ENCODE data around the gene MCIDAS. TPM values are rescaled to one million over a fixed set of nuclear protein-coding genes. Genes with fewer than 3 reads are reported as not detected.

The MCIDAS gene
- total and polyA plus RNA-seq, 2 experiments from 2014 or later, result 0.08 TPM; not detected in 1

GRCh38 chr5:55254802-55255201 lies 27.7 kb upstream of the MCIDAS start:
- Histone ChIP-seq H3K27ac (no peak overlapping the region), H3K79me2 (no peaks in the 10 kb centered on the region), H3K4me1 (ENCODE audit: insufficient read depth) (no peaks in the 10 kb centered on the region), H3K9me3 (ENCODE audit: low read depth) (no peaks in the 10 kb centered on the region), H2AFZ (no peak overlapping the region), H3K36me3 (replicated peaks; ENCODE audit: insufficient read depth, low read depth) (no peaks in the 10 kb centered on the region), H3K4me3 (no peak overlapping the region), H3K27me3 (no peaks in the 10 kb centered on the region), H3K4me2 (no peak overlapping the region), H4K20me1 (ENCODE audit: insufficient read depth, poor library complexity, severe bottlenecking) (no peaks in the 10 kb centered on the region), H3K9me2 (replicated peaks; ENCODE audit: insufficient read depth) (no peaks in the 10 kb centered on the region)
- DNase-seq (ENCODE audit: low spot score), result no peak
- TF ChIP-seq EZH2 (IDR thresholded peaks at IDR 0.05; ENCODE audit: borderline replicate concordance) (no peak), EZH2phosphoT487 (IDR thresholded peaks at IDR 0.05; ENCODE audit: low read depth, severe bottlenecking, unreplicated experiment) (no peak), CTCF (IDR thresholded peaks at IDR 0.05; ENCODE audit: poor library complexity) (no peak)
- WGBS (ENCODE audit: low lambda C conversion rate, missing lambda C conversion rate), result 63% methylated on average over 4 of the region's 4 CpGs

DNA sequence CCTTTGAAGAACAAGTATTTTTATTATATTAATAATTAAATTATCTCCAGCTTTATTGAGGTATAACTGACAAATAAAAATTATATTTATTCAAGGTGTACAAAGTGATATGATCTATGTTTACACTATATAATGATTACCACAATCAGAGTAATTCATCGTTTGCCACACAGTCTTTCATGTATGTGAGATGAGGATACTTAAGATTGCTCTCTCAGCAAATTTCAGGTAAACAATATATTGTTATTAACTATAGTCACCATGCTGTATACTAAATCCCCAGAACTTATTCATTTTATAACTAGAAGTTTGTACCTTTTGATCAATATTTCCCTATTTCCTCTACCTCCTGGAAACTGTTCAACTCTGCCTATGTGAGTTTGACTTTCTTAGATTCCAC lies 22.9 kb upstream of the MCIDAS start:
- Histone ChIP-seq H3K79me2 (no peaks in the 10 kb centered on the region), H3K27me3 (no peaks in the 10 kb centered on the region), H3K4me1 (ENCODE audit: insufficient read depth) (no peaks in the 10 kb centered on the region), H4K20me1 (ENCODE audit: insufficient read depth, poor library complexity, severe bottlenecking) (no peaks in the 10 kb centered on the region), H3K4me2 (no peak overlapping the region), H3K27ac (no peak overlapping the region), H3K36me3 (replicated peaks; ENCODE audit: insufficient read depth, low read depth) (no peaks in the 10 kb centered on the region), H2AFZ (no peak overlapping the region), H3K9me3 (ENCODE audit: low read depth) (no peaks in the 10 kb centered on the region), H3K9me2 (replicated peaks; ENCODE audit: insufficient read depth) (no peaks in the 10 kb centered on the region), H3K4me3 (no peak overlapping the region)
- DNase-seq (ENCODE audit: low spot score), result no peak
- TF ChIP-seq CTCF (IDR thresholded peaks at IDR 0.05; ENCODE audit: poor library complexity) (no peak), EZH2 (IDR thresholded peaks at IDR 0.05; ENCODE audit: borderline replicate concordance) (no peak)
- 91% methylated on average over 1 of the region's 1 CpG for WGBS (ENCODE audit: low lambda C conversion rate, missing lambda C conversion rate)

- Histone ChIP-seq H3K27me3 (peaks cover 28% of the 10 kb centered on the region), H3K36me3 (replicated peaks; ENCODE audit: insufficient read depth, low read depth) (no peaks in the 10 kb centered on the region), H2AFZ (no peak overlapping the region), H4K20me1 (ENCODE audit: insufficient read depth, poor library complexity, severe bottlenecking) (no peaks in the 10 kb centered on the region), H3K79me2 (no peaks in the 10 kb centered on the region), H3K9me2 (replicated peaks; ENCODE audit: insufficient read depth) (no peaks in the 10 kb centered on the region), H3K4me2 (no peak overlapping the region), H3K4me1 (ENCODE audit: insufficient read depth) (no peaks in the 10 kb centered on the region), H3K27ac (no peak overlapping the region), H3K4me3 (no peak overlapping the region), H3K9me3 (ENCODE audit: low read depth) (no peaks in the 10 kb centered on the region)
- 72% methylated on average over 4 of the region's 4 CpGs for WGBS (ENCODE audit: low lambda C conversion rate, missing lambda C conversion rate)
- no peak for TF ChIP-seq CTCF (IDR thresholded peaks at IDR 0.05; ENCODE audit: poor library complexity)
- TF ChIP-seq EZH2phosphoT487 (IDR thresholded peaks at IDR 0.05; ENCODE audit: low read depth, severe bottlenecking, unreplicated experiment), result no peak
- TF ChIP-seq EZH2 (IDR thresholded peaks at IDR 0.05; ENCODE audit: borderline replicate concordance), result no peak
- DNase-seq (ENCODE audit: low spot score), result peak; percentile 27
Measured at GRCh38 chr5:55241746-55242145, 14.6 kb upstream of the MCIDAS start.

DNA sequence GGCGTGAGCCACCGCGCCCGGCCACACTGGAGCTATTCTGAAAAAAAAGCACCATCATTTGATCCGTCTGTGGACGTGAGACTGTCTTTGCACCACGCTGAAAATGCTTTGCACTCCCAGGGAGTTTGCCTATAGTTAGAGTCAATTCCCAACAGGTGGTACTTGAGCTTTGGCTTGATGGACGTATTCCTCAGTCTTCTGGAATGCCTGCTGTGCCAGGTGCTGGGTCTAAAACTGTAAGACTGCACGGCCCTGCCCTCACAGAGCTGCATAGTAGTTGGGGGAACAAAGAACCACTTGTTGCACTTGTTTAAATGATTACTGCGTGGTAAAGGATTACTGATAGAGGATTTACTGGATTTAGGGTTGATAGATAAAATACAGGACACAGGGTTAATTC lies 9.7 kb upstream of the MCIDAS start:
- no peaks in the 10 kb centered on the region for H4K20me1 ChIP-seq (ENCODE audit: insufficient read depth, poor library complexity, severe bottlenecking)
- no peak overlapping the region for H3K4me3 ChIP-seq
- H3K36me3 ChIP-seq (replicated peaks; ENCODE audit: insufficient read depth, low read depth), result no peaks in the 10 kb centered on the region
- peaks cover 16% of the 10 kb centered on the region for H3K4me1 ChIP-seq (ENCODE audit: insufficient read depth)
- DNase-seq (ENCODE audit: low spot score), result no peak
- H3K27me3 ChIP-seq, result peaks cover 64% of the 10 kb centered on the region
- H3K9me3 ChIP-seq (ENCODE audit: low read depth), result no peaks in the 10 kb centered on the region
- H3K79me2 ChIP-seq, result no peaks in the 10 kb centered on the region
- no peak overlapping the region for H2AFZ ChIP-seq
- no peaks in the 10 kb centered on the region for H3K9me2 ChIP-seq (replicated peaks; ENCODE audit: insufficient read depth)
- TF ChIP-seq EZH2phosphoT487 (IDR thresholded peaks at IDR 0.05; ENCODE audit: low read depth, severe bottlenecking, unreplicated experiment), result no peak
- TF ChIP-seq CTCF (IDR thresholded peaks at IDR 0.05; ENCODE audit: poor library complexity), result no peak
- no peak for TF ChIP-seq EZH2 (IDR thresholded peaks at IDR 0.05; ENCODE audit: borderline replicate concordance)
- H3K27ac ChIP-seq, result no peak overlapping the region
- H3K4me2 ChIP-seq, result no peak overlapping the region
- WGBS (ENCODE audit: low lambda C conversion rate, missing lambda C conversion rate), result 78% methylated on average over 10 of the region's 10 CpGs

Data from hepatocyte (in vitro differentiated cells).